ENCODE results near the gene POLR2H. TPM values are rescaled to one million over a fixed set of nuclear protein-coding genes. Genes with fewer than 3 reads are reported as not detected.

Gene POLR2H
- total RNA-seq, 1 donor from 2014 or later = 26.0 TPM

GRCh38 chr3:184361932-184362667 lies 590 bp downstream of the POLR2H start:
- DNase-seq (peak; percentile 77), ATAC-seq (peak; percentile 51)
- intact Hi-C loops (cut with micrococcal nuclease) = no loop called here

DNA sequence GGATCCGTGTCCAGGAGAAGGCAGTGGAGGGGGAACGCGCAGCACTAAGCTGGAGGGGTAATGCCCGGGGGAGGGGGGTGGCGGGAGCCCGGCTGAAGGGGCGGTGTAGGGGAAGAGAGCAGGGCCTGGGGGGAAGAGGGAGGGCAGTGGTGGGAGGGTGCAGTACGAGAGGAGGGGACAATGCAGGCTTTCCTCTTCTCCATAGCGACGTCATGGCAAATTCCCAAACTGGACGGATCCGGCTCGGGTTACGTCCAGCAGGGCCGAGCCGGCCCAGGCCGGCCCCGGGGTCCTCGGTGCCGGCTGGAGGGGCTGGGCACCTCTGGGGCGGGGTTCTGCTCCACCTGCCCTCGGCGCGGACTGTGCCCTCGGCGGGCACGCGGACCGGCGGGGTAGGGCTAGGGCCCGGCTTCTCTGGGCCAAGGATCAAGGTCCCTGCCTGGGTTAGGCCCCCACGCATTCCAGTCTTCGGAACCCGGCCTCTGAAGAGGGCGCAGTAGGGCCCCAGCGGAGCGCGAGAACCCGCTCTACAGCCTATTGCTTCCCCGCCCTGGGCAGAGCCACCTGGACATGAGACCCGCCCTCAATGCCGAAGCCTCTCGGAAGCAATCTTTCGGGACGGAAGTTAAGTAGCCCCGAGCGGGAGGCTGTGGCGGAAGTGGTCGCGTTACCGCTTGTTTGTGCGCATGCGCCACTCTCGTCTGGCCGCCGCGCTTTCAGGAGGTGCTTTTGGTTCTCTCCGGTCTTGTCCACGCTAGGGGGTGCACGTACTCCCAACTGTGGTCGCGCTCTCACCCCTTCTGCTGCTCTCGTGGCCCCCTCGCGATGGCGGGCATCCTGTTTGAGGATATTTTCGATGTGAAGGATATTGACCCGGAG lies 1.4 kb downstream of the POLR2H start:
- intact Hi-C loops (cut with micrococcal nuclease) = no loop called here
- peak; percentile 97 for DNase-seq
- ATAC-seq = peak; percentile 80

DNA sequence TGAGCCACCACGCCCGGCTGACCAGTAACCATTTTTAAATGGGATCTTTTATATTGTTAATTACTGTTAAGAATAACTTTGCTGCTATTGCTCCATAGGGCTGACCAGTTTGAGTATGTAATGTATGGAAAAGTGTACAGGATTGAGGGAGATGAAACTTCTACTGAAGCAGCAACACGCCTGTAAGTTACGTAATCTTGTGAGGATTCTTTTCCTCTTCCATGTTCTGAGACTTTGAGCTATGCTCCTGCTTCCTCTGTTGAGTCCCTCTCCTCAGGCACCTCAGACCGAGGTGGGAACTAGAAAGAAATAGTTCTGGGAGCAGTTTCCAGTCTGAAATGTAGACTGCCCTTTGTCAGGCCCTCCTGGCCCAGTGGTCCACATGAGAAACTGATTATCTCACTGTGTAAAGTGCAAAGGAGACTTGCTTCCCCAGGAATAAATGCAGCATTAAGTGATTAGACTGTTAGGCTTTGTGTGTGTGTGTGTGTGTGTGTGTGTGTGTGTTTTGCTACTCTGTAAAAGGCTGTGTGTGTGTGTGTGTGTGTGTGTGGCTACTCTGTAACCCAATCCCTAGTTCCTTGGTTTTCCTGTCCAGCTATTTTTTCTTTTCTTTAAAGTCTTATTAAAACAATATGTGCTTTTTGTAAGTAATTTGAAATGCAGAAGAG lies 5.2 kb downstream of the POLR2H start:
- intact Hi-C loops (cut with micrococcal nuclease) = no loop called here
- DNase-seq = no peak
- no peak for ATAC-seq

GRCh38 chr3:184368116-184368515 lies 6.6 kb downstream of the POLR2H start:
- no peak for DNase-seq
- intact Hi-C loops (cut with micrococcal nuclease) = no loop called here
- no peak for ATAC-seq

DNA sequence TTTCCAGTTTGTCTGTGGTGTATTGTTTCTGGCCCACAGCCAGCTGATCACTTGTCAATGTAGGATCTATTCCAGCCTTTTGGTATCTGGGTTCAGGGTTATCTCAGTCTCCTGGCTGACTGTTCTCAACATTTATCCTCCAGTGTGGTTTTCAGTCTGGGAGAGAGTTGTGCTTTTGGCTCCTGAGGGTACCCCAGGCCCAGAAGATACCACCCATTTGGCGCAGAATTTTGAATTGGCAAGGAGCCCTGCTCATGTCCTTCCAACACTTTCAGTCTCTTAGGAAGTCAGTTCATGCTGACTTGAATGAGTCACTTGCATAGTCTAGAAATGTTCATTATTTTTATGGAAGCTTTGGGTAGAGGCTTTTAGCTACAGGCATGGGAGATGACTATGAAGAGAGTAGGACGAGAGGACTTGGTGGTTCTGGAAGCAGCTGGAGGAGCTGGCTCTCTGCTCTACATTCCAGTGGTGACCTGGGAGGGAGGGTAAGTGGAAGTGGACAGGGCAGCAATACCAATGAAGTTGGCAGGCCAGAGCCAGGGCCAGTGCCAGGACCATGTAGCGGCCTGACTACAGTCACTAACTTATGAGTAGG lies 7.2 kb downstream of the POLR2H start:
- DNase-seq (no peak), ATAC-seq (peak; percentile 39)
- intact Hi-C loops (cut with micrococcal nuclease) = no loop called here

- DNase-seq = peak; percentile 82
- ATAC-seq = peak; percentile 88
- intact Hi-C loops (cut with micrococcal nuclease) = loop anchor here (10.0 kb wide), 2 partner anchors 143 to 173 kb away; no protein-coding TSS in a partner anchor
Observed at GRCh38 chr3:184371570-184372018, 10.1 kb downstream of the POLR2H start.

DNA sequence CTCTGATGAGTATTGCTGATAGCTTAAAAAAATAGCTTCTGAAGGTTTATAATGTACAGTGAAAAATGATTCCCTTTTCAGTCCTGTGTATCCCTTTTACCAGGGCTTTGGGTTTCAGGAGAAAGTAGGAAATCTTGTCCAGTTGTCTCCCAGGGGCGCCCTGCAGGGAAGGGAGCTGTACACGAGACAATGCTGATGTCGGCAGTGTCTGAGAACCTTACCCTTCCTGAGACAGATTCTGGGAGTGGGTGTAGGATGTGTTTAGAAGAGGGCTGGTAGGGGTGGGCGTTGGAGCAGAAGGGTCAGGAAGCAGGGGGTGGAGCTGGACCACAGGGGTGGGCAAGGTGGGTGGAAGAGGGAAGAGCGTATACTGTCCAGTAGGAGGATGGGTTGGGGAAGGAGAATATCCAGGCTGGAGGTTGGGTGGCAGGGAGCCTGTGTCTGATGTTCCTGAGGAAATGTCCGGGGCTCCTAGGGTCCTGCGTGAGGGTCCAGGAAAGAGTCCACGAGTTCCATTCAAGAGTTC lies 10.8 kb downstream of the POLR2H start:
- intact Hi-C loops (cut with micrococcal nuclease) = loop anchor here (10.0 kb wide), 2 partner anchors 142 to 172 kb away; no protein-coding TSS in a partner anchor
- ATAC-seq (no peak), DNase-seq (no peak)

DNA sequence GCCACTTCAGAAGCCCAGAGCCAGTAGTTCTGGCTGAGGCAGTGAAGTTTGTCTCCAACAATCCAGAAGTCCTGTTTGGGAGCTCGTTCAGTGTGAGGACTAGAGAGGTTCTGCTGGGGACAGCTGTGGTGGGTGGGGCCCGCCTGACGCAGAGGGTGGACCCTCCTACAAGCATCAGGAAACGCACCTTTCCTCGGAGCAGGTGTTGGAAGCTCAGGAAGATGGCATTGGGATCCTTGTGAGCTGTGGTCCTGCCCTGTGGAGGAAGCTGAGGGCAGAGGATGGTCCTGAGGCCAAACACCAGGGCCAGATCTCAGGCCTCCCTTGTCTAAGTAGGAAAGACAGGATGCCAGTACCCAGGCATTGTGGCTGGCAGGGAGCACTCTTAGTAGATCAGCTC lies 11.4 kb downstream of the POLR2H start:
- intact Hi-C loops (cut with micrococcal nuclease) = loop anchor here (10.0 kb wide), 2 partner anchors 142 to 172 kb away; no protein-coding TSS in a partner anchor
- no peak for ATAC-seq
- no peak for DNase-seq

DNA sequence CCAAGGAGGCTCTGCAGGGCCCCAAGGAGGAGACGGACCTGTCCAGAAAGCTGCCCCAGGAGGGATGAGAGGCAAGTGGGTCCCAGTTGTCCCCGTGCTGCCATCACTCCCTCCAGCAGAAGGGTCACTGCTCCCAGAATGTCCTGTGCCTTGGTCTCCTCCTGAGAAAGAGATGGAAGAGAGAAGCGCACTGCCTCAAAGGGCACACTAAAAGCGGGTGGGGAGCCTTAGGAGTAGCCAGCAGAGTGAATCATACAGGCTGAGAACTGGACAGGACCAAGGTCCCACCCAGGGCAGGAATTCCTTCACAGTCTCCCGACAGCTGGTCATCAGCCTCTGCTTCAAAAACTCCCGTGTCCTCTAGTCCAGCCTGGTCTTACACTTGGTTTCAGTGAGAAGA lies 11.9 kb downstream of the POLR2H start:
- ATAC-seq = peak; percentile 64
- intact Hi-C loops (cut with micrococcal nuclease) = loop anchor here (10.0 kb wide), 2 partner anchors 141 to 171 kb away; no protein-coding TSS in a partner anchor
- DNase-seq = no peak

- no peak for DNase-seq
- intact Hi-C loops (cut with micrococcal nuclease) = loop anchor here (10.0 kb wide), 2 partner anchors 139 to 169 kb away; no protein-coding TSS in a partner anchor
- no peak for ATAC-seq
Observed at GRCh38 chr3:184375747-184376461, 14.4 kb downstream of the POLR2H start.

- DNase-seq (no peak), ATAC-seq (no peak)
- intact Hi-C loops (cut with micrococcal nuclease) = loop anchor here (10.0 kb wide), 2 partner anchors 137 to 167 kb away; no protein-coding TSS in a partner anchor
Observed at GRCh38 chr3:184377374-184377773, 15.9 kb downstream of the POLR2H start.

DNA sequence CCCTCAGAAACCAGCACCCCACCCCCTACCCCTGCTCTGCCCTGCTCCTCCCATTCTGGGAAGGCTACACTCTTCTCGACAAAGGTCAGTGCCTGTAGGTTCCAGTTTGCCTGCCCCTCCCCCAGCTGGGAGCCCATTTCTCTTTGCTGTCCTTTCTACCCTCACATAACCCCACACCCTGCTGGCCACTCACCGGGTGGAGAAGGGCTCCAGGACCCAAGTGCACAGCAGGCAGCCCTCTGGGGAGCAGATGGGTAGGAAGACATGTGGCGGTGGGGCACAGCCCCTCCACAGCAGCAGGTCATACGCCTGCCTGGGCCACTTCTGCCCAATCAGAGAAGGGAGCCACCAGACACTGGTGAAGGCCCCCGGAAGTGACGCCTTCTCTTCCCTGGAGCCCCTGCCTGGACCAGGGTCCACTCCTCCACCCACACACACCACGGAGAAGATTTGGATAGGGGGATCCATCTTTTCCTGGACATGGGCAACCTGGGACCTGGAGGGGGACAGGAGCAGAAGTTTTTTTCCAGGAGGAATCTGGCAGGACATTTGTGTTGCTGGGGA lies 16.5 kb downstream of the POLR2H start, which contains the start of gene THPO:
Gene THPO, minus strand, starts transcription at position 326 of the 564 bp plus-strand sequence. CDS start 1,948 bp downstream, outside the sequence.
- intact Hi-C loops (cut with micrococcal nuclease) = loop anchor here (10.0 kb wide), 2 partner anchors 137 to 167 kb away; no protein-coding TSS in a partner anchor
- DNase-seq (no peak), ATAC-seq (no peak)

- DNase-seq = no peak
- ATAC-seq = peak; percentile 1
- intact Hi-C loops (cut with micrococcal nuclease) = loop anchor here (10.0 kb wide), 2 partner anchors 136 to 166 kb away; no protein-coding TSS in a partner anchor
Observed at GRCh38 chr3:184378651-184379357, 17.3 kb downstream of the POLR2H start.

DNA sequence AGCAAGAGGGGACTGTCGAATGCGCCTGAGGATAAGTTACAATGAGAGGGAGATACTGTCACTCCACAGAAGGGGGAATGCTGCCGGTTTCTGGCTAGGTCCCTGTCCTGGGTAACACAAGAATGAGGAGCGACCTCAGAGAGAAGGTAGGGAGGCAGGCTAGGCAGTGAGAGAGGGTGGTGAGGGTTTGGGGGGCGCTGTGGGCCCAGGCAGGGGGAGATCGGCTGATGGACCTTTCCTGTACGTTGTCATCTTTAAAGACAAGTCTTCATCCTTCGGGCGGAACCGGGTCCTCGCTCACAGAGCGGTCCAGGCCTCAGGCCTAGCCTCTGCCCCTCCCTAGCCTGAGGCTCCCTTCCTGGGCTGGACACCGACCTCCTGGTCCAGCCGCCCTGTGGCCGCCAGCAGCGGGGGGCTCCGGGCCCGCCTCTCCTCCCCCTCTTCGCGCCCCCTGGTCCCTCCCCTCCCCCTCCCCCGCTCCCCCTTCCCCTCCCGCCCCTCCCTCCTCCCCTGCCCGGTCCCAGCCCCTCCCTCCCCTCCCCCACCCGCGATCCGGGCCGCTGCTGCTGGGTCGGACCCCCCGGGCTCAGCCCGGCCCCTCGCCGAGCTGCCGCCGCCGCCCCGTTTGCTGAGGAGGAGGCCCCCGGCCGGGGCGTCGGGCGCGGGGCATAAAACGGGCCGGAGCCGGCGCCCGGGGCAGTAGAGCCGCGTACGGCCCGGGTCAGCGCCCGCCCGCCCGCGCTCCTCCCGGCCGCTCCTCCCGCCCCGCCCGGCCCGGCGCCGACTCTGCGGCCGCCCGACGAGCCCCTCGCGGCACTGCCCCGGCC lies 18.1 kb downstream of the POLR2H start, which contains the start of gene CHRD:
Gene CHRD, plus strand, starts transcription at position 697 of the 827 bp plus-strand sequence. CDS start 265 bp downstream, outside the sequence.
- intact Hi-C loops (cut with micrococcal nuclease) = loop anchor here (10.0 kb wide), 2 partner anchors 135 to 165 kb away; no protein-coding TSS in a partner anchor
- DNase-seq = peak; percentile 74
- peak; percentile 75 for ATAC-seq

- intact Hi-C loops (cut with micrococcal nuclease) = no loop called here
- ATAC-seq (peak; percentile 54), DNase-seq (peak; percentile 83)
Observed at GRCh38 chr3:184380185-184380626, 18.7 kb downstream of the POLR2H start.

Data from left ventricle myocardium superior (tissue), 1 donor.